ENCODE results near the gene KLF2.

KLF2 gene

GRCh38 chr19:16306728-16307402 lies 17.8 kb upstream of the KLF2 start:
- DNase-seq (ENCODE audit: low read depth, low spot score) = no peak
- H3K27ac ChIP-seq = no peak overlapping the region

- H3K27ac ChIP-seq = no peak overlapping the region
- no peak for DNase-seq (ENCODE audit: low read depth, low spot score)
Observed at GRCh38 chr19:16308081-16308480, 16.5 kb upstream of the KLF2 start.

GRCh38 chr19:16309643-16310042 lies 15.0 kb upstream of the KLF2 start:
- DNase-seq (ENCODE audit: low read depth, low spot score) = no peak
- no peak overlapping the region for H3K27ac ChIP-seq

GRCh38 chr19:16315825-16316505 lies 8.7 kb upstream of the KLF2 start:
- peak overlapping the region; percentile 34 for H3K27ac ChIP-seq
- DNase-seq (ENCODE audit: low read depth, low spot score) = no peak

- peak overlapping the region; percentile 34 for H3K27ac ChIP-seq
- no peak for DNase-seq (ENCODE audit: low read depth, low spot score)
Observed at GRCh38 chr19:16316506-16316882, 8.1 kb upstream of the KLF2 start.

GRCh38 chr19:16319481-16319880 lies 5.1 kb upstream of the KLF2 start:
- H3K27ac ChIP-seq = no peak overlapping the region
- no peak for DNase-seq (ENCODE audit: low read depth, low spot score)

- no peak overlapping the region for H3K27ac ChIP-seq
- DNase-seq (ENCODE audit: low read depth, low spot score) = no peak
Observed at GRCh38 chr19:16320987-16321386, 3.6 kb upstream of the KLF2 start.

- no peak overlapping the region for H3K27ac ChIP-seq
- DNase-seq (ENCODE audit: low read depth, low spot score) = no peak
Observed at GRCh38 chr19:16325161-16325527, 518 bp downstream of the KLF2 start.

GRCh38 chr19:16325641-16326400 lies 1.2 kb downstream of the KLF2 start:
- no peak overlapping the region for H3K27ac ChIP-seq
- no peak for DNase-seq (ENCODE audit: low read depth, low spot score)

- DNase-seq (ENCODE audit: low read depth, low spot score) = no peak
- no peak overlapping the region for H3K27ac ChIP-seq
Observed at GRCh38 chr19:16326401-16327168, 2.0 kb downstream of the KLF2 start.

- H3K27ac ChIP-seq = no peak overlapping the region
- no peak for DNase-seq (ENCODE audit: low read depth, low spot score)
Observed at GRCh38 chr19:16327169-16327475, 2.5 kb downstream of the KLF2 start.

GRCh38 chr19:16327501-16327900 lies 2.9 kb downstream of the KLF2 start:
- H3K27ac ChIP-seq = no peak overlapping the region
- DNase-seq (ENCODE audit: low read depth, low spot score) = no peak

GRCh38 chr19:16327911-16328823 lies 3.5 kb downstream of the KLF2 start:
- DNase-seq (ENCODE audit: low read depth, low spot score) = no peak
- H3K27ac ChIP-seq = no peak overlapping the region

GRCh38 chr19:16328824-16329482 lies 4.3 kb downstream of the KLF2 start:
- no peak for DNase-seq (ENCODE audit: low read depth, low spot score)

GRCh38 chr19:16330368-16330801 lies 5.8 kb downstream of the KLF2 start:
- H3K27ac ChIP-seq = peak overlapping the region; percentile 38
- DNase-seq (ENCODE audit: low read depth, low spot score) = peak; percentile 85

More at GRCh38 chr19:16328824-16329482, 4.3 kb downstream of the KLF2 start:
- H3K27ac ChIP-seq = no peak overlapping the region

GRCh38 chr19:16330806-16331690 lies 6.4 kb downstream of the KLF2 start:
- DNase-seq (ENCODE audit: low read depth, low spot score) = no peak

GRCh38 chr19:16333001-16333586 lies 8.5 kb downstream of the KLF2 start:
- DNase-seq (ENCODE audit: low read depth, low spot score) = no peak
- H3K27ac ChIP-seq = no peak overlapping the region

More at GRCh38 chr19:16330806-16331690, 6.4 kb downstream of the KLF2 start:
- peak overlapping the region; percentile 38 for H3K27ac ChIP-seq

- no peak for DNase-seq (ENCODE audit: low read depth, low spot score)
- H3K27ac ChIP-seq = no peak overlapping the region
Observed at GRCh38 chr19:16334411-16334810, 9.8 kb downstream of the KLF2 start.

Data from epithelial cell of prostate (primary cell).